ENCODE measurements around the gene ROPN1L.

Gene ROPN1L

GRCh38 chr5:10482791-10483530 lies 41.3 kb downstream of the ROPN1L start:
- DNase-seq (ENCODE audit: low read depth) = no peak
- TF ChIP-seq, protein P1, sequence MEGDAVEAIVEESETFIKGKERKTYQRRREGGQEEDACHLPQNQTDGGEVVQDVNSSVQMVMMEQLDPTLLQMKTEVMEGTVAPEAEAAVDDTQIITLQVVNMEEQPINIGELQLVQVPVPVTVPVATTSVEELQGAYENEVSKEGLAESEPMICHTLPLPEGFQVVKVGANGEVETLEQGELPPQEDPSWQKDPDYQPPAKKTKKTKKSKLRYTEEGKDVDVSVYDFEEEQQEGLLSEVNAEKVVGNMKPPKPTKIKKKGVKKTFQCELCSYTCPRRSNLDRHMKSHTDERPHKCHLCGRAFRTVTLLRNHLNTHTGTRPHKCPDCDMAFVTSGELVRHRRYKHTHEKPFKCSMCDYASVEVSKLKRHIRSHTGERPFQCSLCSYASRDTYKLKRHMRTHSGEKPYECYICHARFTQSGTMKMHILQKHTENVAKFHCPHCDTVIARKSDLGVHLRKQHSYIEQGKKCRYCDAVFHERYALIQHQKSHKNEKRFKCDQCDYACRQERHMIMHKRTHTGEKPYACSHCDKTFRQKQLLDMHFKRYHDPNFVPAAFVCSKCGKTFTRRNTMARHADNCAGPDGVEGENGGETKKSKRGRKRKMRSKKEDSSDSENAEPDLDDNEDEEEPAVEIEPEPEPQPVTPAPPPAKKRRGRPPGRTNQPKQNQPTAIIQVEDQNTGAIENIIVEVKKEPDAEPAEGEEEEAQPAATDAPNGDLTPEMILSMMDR (conservative IDR thresholded peaks at IDR 0.05; ENCODE audit: control insufficient read depth, insufficient read depth, low read depth, low read length) = no peak
- H3K4me3 ChIP-seq (ENCODE audit: control insufficient read depth, low read depth, low read length) = no peak overlapping the region

- DNase-seq (ENCODE audit: low read depth) = no peak
- no peak overlapping the region for H3K4me3 ChIP-seq (ENCODE audit: control insufficient read depth, low read depth, low read length)
- TF ChIP-seq, protein P1 (conservative IDR thresholded peaks at IDR 0.05; ENCODE audit: control insufficient read depth, insufficient read depth, low read depth, low read length) = no peak
Measured at GRCh38 chr5:10484774-10485141, 43.1 kb downstream of the ROPN1L start.

DNA sequence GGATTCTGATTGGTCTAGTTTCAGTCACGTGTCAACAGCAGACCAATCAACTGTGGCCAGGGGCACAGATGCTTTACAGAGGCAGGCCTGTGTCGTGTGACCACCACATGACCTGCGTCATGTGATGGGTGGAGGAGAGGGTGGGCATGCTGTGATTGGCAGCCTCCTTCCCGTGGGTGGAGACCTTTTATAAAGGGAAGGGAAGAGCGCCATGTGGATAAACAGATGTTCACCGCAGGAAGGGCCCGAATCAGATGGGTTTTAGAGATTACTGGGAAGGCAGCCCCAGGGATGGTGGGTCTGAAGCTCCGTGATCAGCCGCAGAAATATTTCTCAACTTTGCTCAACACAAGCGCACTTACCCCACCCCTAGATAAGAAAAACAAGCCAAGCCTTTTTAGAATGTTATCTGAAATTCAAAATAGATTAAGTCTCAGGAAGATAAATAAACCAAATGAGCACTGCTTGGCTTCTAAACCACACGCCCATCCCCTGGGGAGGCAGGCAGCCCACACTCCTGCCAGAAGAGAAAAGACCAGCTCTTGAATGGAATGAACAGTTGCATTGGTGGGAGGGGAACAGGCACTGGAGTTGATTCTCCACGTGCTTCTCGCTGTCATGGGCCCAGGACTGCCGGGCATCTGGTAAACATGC lies 43.6 kb downstream of the ROPN1L start:
- TF ChIP-seq, protein P1 (conservative IDR thresholded peaks at IDR 0.05; ENCODE audit: control insufficient read depth, insufficient read depth, low read depth, low read length) = no peak
- peak; percentile 90 for DNase-seq (ENCODE audit: low read depth)
- H3K4me3 ChIP-seq (ENCODE audit: control insufficient read depth, low read depth, low read length) = no peak overlapping the region

- H3K4me3 ChIP-seq (ENCODE audit: control insufficient read depth, low read depth, low read length) = no peak overlapping the region
- TF ChIP-seq, protein P1 (conservative IDR thresholded peaks at IDR 0.05; ENCODE audit: control insufficient read depth, insufficient read depth, low read depth, low read length) = no peak
- DNase-seq (ENCODE audit: low read depth) = no peak
Measured at GRCh38 chr5:10485897-10486296, 44.2 kb downstream of the ROPN1L start.

GRCh38 chr5:10486511-10487344 lies 45.0 kb downstream of the ROPN1L start:
- TF ChIP-seq, protein P1 (conservative IDR thresholded peaks at IDR 0.05; ENCODE audit: control insufficient read depth, insufficient read depth, low read depth, low read length) = no peak
- H3K4me3 ChIP-seq (ENCODE audit: control insufficient read depth, low read depth, low read length) = no peak overlapping the region
- no peak for DNase-seq (ENCODE audit: low read depth)

GRCh38 chr5:10488144-10488543 lies 46.5 kb downstream of the ROPN1L start:
- H3K4me3 ChIP-seq (ENCODE audit: control insufficient read depth, low read depth, low read length) = no peak overlapping the region
- TF ChIP-seq, protein P1 (conservative IDR thresholded peaks at IDR 0.05; ENCODE audit: control insufficient read depth, insufficient read depth, low read depth, low read length) = no peak
- DNase-seq (ENCODE audit: low read depth) = no peak

Measured in fibroblast of mammary gland (primary cell).